CD4-positive, alpha-beta T cell treated with Interleukin-2 at 100 ng/mL for 4 hours (primary cell): ENCODE results near the gene COPG1.

Experiments used
- DNase-seq: peaks from one replicate; pipeline ENCODE4 v3.0.0-alpha.2; 2020; ENCODE audit warnings: low spot score

The COPG1 gene

DNA sequence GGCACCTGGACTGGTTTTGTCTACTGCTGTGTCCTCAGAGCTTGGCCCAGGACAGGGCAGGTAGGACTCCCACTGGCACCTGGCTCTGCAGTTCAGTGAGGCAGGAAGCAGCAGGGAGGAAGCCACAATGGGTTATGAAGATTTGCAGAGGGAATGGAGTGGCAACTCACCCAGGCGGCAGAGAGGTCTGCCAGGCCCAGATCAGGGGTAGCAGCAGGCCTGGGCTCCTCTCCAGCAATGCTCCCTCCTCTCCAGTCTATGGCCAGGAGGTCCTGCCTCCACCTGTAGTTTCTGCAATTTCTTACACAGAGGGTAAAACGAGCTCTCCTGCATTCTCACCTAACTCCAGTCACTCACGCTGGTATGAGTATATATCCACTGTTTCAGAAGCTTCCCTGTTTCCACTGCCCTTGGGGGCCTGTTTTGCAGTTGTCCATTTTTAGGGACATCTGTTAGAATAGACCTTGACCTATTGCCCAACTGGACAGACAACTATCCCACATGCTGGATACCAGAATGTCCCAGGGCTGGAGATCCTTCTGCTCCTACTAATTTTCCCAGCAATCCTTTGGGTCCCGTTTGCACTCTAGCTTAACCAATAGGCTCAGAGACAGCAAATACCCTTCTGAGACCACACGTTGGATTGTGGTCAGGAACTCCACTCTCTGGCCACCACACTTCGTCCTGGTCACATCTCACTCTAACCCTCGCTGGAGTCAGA, 64.4 kb downstream of the COPG1 start:
- DNase-seq = no peak

DNA sequence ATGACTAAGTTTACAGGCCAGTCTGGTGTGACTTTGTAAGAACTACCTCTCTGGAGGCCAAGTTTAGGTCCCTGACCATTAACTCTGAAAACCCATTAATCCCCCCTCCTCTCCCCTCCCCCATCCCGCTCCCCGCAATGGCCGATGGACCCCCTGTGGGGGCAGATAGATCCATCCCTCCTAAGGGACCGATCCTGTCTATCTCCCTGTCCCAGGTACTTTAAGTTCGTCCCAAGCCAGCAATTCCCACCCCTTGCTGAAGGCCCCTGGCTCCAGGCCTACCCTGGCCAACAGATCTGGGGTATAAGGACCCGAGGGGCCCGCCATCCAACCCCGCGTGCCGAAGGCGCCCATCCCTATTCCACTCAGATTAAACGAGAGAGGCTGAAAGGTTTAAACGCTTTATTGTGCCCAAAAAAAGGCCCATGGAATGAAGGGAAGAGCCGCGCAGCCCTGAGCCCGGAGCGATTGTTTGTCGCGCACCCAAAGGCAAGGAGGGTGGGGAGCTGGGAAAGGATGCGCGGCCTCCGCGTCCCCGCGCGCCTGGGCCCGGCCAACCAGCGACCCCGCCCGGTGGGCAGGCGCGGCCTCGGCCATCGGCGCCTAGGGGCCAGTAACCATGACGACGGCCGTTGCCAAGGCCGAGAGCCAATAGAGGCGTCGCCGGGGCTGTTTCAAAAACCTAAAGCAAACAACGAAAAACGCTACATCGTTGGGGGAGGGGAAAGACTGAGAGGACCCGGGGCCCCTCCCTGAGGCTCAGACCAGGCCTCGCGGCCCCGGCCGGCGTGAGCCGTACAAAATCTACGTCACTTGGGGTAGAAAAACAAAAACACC, 65.2 kb downstream of the COPG1 start:
- DNase-seq = peak; percentile 67

DNA sequence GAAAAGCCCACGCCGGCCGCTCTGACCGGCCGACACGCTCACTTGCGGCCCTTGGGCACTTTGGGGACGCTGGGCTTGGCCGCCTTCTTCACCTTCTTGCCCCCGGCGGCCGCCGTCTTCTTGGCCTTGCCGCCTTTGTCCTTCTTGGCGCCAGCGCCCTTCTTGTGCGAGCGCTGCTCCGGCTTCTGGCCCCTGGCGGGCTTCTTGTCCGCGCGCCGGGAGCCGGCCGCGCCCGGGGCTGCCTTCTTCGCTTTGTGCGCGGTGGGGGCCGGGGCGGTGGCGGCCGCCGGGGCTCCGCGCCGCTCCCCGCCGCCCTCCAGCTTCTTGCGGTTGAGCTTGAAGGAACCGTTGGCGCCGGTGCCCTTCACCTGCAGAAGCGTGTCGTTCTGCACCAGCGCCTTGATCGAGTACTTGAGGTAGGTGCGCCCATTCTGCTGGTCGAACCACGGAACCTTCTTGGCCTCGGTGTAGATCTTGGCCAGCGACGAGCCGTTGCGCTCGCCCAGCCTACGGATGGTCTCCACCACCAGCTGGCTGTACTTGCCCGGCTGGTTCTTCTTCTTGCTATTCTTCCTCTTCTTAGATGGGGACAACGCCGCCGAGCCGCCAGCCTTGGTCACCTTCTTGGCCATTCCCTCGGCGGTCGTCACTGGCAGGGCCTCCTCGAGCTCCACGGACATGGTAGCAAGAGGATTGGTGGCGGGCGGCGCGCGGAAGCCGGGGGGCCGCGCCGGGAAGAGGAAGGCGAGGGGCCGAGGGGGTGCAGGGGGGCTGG, 66.0 kb downstream of the COPG1 start:
- DNase-seq = peak; percentile 36

DNA sequence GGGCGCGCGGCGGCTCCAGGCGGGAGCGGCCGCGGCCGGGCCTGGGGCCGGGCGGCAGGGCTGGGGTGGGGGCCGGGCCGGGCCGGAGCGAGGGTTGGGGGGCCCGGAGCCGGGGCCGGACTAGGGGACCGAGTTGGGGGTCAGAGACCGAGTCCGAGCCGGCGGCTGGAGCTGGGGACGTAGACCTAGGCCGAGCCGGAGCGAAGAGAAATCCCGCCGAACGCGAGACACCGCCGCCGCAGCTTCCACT, 66.5 kb downstream of the COPG1 start:
- DNase-seq = no peak

DNA sequence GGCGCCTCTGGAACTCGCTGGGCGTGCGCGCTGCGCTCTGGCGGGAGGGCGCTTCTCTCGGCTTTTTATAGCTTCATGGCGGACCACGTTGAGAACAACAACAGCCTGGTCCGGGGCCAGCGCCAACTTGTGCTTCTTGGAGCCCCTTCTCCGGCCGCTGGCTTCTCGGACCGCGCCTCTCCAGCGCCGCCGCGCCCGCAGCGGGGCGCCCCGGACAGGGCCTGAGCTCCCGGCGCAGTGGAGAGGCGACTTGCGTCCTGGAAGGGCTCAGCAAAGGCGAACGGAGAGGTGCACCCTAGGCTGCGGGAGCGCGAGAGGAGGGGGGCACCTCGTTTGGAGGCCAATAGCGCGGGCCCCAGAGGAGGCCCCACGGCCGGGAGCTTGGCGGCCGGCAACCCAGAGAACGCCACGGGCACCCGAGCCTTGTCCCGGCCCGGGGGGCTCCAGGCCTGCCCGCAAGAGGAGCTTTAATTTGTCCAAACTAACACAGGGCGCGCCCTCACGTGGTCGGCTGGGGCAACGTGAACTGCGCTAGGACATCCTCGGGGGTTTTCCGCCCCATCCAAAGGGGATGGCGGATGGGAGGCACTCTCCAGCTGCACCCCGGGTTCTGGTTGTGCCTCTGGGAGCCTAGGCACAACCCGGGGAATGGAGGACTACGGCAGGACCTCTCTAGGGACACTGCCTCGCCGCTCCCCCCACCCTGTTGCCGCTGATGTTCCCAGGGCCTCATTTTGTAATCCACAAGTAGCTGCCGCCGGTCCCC, 67.0 kb downstream of the COPG1 start:
- peak; percentile 93 for DNase-seq

DNA sequence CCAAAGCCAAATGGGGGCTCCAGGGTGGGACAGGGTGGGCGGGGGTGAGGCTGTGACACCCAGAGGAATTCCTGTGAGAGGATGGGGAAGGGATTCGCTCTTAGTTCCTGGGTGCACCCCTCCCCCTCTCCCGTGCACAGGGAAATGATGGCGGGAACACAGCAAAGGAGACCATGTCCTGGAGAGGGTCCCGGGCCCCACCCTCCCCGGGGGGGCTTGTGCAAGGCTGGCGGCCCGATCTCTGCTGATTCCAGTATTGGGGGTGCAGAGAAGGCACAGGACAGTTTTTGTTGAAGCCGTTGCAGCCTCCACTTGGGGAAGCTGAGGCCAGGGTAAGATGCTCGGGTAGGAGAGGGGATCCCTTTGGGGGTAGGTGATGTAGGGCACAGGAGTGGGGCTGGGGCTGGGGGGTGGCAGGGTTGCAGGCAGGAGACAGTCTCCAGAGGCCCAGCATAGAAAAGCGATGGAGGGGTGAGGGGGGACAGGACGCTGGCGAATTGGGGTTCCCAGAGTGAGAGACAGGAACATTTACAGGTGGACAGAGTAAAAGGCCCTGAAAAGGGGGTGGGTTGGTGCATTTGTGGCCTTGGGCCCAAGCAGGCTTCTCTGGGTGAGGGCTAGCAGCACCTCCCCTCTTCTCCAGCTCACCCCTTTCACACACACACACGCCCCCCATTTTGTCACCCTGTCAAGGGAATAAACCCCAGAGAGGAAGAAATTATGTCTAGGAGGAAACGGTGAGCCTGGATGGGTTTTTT, 67.8 kb downstream of the COPG1 start:
- DNase-seq = no peak

DNA sequence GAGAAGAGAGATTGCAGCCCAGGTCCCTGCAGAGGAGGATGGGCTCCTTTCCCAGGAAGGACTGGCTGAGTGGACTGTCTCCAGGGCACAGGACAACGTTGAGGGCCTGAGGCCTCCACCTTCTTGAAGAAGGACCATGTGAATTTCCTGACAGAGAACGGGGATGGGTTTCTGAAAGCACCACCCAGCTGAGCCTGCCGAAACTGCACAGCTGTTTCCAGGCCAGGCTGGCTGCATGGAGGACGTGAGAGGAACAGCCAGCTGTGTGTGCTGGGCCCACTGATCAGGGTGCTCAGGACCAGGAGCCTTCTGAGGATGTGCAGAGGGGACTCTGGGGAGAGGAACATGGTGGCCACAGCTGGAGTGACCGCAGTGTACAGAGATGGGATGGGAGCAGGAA, 68.4 kb downstream of the COPG1 start:
- no peak for DNase-seq

DNA sequence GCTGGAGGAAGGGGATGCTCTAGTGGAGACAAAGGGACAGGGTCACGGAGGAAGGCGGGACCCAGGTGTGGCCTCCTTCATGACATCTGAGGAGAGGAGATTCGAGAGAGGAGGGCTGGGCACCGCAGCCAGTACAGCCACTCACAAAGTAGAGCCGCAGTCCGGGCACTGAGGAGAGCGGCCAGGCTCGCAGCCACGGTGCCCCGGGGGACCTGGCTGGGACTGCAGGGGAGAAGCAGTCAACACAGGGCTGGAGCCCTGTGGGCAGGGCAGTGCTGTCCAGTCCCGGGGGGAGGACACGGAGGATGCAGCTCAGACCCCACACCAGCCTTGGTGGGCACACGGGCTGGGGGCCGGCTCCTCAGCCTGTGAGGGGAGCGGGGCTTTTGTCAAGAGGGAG, 69.5 kb downstream of the COPG1 start:
- DNase-seq = no peak

DNA sequence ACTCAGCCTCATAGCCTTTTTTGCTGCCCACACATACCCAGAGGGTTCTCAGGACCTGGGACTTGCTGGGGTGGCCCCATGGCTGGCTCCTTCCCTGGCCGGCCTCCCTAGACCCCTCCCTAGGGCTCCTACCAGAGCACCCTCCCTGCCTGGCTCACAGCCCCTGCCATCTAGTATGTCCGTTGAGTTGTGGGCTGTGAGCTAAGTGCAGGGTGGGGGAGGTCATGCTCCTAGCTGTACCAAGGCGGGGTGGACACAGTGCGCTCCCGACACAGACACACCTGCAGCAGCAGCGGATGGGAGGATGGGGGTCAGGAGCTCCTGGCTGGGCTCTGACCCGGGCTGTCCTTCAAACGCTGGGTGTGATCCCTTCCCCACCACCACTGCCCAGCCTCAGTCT, 70.9 kb downstream of the COPG1 start:
- no peak for DNase-seq

DNA sequence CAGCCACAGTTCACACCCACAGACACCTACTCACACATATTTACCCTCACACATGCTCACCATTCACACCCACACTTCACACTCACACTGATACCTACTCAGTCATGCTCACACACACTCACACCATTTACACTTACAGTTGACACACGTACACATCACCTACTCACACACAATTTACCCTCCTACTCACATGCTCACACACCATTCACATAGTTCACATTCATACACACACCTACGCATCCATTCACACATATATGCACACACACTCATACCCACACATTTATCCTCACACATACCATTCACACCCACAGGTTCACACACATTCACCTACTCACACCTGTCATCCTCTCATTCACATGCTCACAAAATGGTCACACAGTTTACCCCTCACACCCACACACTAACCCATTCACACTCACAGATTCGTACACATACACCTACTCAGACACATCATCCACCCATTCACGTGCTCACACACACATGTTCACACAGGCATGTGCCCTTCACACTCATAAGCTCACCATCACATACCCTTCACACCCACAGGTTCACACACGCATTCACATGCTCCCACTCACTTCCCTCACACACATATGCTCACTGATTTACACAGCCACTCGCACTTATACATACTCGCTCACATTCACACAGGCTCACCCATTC, 71.5 kb downstream of the COPG1 start:
- no peak for DNase-seq

DNA sequence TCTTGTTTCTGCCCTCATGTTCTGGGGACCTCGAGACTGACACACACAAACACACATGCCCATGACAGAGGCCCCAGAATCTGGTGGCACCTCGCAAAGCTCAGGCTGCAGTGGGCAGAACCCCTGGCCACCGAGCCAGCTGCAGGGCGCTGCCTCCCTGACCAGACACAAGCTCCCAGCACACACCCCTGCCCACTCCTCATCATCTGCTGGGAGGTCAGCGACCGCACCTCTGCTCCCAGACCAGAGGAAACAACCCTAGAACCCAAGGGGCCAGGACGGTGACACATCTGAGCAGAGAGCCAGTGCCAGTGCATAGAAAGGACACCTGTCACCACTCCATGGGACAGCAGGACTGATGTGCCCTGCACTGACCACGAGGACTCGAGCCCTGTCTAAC, 72.5 kb downstream of the COPG1 start:
- DNase-seq = no peak

DNA sequence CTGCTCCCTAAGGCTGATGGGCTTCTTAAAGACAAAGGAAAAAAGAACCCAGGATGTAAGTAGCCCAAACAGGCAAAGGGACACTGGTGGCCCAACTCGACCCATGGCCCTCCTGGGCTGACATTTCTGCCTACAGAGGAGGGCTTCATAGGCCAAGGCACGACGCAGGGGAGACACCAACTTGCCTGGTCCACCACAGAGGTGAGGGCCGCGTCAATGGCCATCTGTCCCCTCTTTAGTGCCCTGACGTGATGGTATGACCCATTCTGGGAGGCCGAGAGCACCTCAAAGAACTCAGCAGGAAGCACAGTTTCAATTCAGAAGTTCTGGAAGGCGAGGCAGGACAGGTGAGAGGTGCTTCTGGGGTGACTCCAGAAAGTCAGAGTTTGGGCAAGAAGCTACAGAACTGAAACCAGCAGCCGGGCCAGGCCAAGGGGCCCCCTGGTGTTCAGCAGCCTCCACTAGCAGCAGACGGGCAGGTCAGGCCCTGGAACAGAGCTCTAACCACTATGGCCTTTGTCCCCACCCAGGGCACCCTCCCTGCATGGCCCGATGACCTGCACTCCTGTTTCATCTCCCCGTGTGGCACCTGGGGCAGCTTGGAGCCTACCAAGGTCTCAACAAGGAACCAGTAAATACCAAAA, 74.4 kb downstream of the COPG1 start:
- no peak for DNase-seq

DNA sequence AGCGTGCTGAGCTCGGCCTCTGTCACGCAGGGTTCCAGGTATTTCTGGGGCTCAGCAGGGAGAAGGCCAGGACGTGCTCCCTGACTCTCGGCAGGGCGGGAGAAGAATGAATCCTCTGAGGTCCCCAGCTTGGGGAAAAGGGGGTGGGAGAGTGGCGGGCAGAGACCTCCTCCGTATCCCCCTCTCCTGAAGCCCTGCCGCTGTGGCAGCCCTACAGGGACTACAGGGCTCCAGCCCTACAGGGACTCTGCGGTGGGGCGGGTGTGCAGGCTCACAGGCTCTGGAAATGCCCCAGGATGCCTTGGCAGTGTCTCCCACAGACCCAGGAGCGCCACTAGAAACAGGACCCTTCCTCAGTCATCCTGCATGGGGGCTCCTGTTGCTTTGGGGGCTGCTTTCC, 75.4 kb downstream of the COPG1 start:
- no peak for DNase-seq

DNA sequence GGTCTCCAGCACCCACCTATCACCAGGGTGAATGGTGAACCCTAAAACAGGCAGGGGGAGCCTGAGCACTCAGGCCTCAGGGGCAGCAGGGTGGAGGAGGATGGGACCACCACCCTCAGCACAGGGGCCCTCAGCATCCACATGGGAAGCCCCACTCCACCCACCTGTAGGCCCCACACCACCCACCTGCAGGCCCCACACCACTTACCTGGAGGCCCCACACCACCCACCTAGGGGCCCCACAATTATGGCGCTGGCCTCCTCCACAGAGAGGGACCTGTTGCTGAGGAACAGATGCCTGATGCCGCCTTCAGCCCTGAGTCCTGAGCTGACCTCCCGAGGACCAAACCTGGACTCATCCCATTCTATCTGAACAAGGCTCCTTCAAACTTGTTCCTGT, 76.0 kb downstream of the COPG1 start:
- no peak for DNase-seq

DNA sequence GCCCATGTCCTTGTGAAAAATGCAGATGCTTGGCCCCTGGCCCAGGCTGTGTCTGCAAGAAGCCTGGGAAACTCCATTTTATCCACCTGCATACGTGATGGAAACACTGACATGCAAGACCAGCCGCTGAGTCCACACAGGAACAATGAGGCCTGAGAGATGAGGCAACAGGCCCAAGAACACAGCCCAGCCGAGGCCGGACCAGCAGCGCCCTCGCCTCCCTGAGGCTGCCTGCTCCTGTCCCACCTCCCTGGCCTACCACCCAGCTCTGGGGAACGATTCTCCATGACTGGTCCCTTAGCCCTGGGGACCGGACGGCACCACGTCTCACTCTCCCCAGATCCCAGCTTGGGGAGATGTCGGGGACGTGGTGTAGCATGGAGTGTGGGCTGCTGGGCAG, 76.7 kb downstream of the COPG1 start:
- no peak for DNase-seq

DNA sequence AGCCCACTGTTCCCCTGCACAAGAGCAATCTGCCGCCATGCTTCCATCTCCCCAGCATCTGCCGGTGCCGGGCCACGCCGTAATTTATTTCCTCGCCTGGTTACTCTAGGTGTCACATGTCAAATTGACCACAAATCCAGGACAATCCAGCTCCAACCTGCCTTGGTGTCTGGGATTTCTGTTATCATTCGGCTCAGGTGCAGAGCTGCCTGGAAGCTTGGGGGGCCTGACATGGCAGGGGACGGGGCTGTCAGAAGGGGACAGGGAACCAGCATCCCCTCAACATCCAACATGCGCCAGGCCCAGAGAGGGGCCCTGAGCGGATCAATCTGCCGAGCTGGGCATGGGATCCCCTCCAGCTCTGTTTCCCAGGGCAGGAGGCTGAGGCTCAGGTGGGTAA, 77.2 kb downstream of the COPG1 start:
- no peak for DNase-seq
